NCI-H187 treated with DMSO at 0.1 percent for 48 hours (cell line): ENCODE measurements around the gene SLC35B4.

Experiments used
- DNase-seq: peaks from one replicate; lab custom pipeline; 2025; lab: John Stamatoyannopoulos, UW

SLC35B4 gene

GRCh38 chr7:134290286-134290685 is 26.4 kb downstream of the SLC35B4 start:
- no peak for DNase-seq

GRCh38 chr7:134289841-134290240 is 26.9 kb downstream of the SLC35B4 start:
- no peak for DNase-seq

GRCh38 chr7:134289423-134289822 is 27.3 kb downstream of the SLC35B4 start:
- DNase-seq = no peak

GRCh38 chr7:134287916-134288659 is 28.6 kb downstream of the SLC35B4 start:
- no peak for DNase-seq

GRCh38 chr7:134284952-134285351 is 31.8 kb downstream of the SLC35B4 start:
- no peak for DNase-seq

- DNase-seq = no peak
These were observed 32.7 kb downstream of the SLC35B4 start for GRCh38 chr7:134284011-134284410.

- no peak for DNase-seq
These were observed 36.2 kb downstream of the SLC35B4 start for GRCh38 chr7:134280508-134280907.

- no peak for DNase-seq
These were observed 36.8 kb downstream of the SLC35B4 start for GRCh38 chr7:134279898-134280297.

GRCh38 chr7:134279336-134279735 is 37.4 kb downstream of the SLC35B4 start:
- DNase-seq = no peak

- no peak for DNase-seq
These were observed 38.1 kb downstream of the SLC35B4 start for GRCh38 chr7:134278502-134279153.

GRCh38 chr7:134276951-134277350 is 39.8 kb downstream of the SLC35B4 start:
- no peak for DNase-seq

- no peak for DNase-seq
These were observed 54.4 kb downstream of the SLC35B4 start for GRCh38 chr7:134262322-134262721.

- no peak for DNase-seq
These were observed 60.9 kb downstream of the SLC35B4 start for GRCh38 chr7:134255814-134256213.

- no peak for DNase-seq
These were observed 62.4 kb downstream of the SLC35B4 start for GRCh38 chr7:134254311-134254710.

- DNase-seq = no peak
These were observed 68.5 kb downstream of the SLC35B4 start for GRCh38 chr7:134248196-134248595.

- no peak for DNase-seq
These were observed 70.0 kb downstream of the SLC35B4 start for GRCh38 chr7:134246761-134247160.

GRCh38 chr7:134246347-134246746 is 70.4 kb downstream of the SLC35B4 start:
- DNase-seq = no peak

GRCh38 chr7:134245253-134245652 is 71.5 kb downstream of the SLC35B4 start:
- DNase-seq = no peak
